HG03097 (cell line): ENCODE measurements around the gene ANKMY1.

ENCODE experiments used
- ATAC-seq: cut with Tn5 transposase; IDR thresholded peaks from one replicate; pipeline ENCODE4 v1.9.1; 2021; ENCODE audit not compliant: unreplicated experiment, low FRiP score

Gene ANKMY1

DNA sequence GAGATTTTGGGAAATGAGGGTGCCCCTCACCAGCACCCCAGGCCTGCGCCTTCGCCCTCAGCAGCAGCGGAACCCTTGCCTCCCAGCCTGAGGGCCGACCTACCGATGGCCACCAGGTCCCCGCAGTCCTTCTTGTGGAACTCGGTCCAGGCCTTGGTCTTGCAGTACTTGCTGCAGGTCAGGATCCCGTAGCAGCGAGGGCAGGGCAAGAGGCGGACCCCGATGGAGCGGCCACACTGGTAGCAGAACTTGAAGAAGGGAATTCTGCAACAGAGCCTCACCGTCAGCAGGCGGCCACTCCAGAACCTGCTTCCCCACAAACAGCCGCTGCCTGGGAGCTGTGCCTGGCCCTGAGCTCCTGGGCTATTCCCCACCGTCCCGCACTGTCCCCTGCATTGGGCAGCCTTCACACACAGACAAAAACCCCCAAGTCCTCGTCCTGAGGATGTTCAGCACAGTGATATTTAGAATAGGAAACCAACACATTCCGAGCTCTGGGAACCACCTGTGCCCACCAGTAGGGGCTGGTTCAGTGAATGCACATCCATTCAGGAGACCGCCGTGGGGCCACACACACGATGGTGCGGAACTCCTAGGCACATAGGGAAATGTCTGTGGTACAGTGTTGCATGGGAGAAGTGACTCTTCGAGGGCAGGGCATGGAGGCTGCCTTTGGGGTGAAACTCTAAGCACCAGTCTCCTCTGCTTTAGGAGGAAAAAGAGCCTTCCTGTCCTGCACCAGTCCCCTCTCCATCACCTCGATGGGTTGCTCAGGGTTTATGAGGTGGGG lies 76.8 kb downstream of the ANKMY1 start:
- ATAC-seq: no peak

DNA sequence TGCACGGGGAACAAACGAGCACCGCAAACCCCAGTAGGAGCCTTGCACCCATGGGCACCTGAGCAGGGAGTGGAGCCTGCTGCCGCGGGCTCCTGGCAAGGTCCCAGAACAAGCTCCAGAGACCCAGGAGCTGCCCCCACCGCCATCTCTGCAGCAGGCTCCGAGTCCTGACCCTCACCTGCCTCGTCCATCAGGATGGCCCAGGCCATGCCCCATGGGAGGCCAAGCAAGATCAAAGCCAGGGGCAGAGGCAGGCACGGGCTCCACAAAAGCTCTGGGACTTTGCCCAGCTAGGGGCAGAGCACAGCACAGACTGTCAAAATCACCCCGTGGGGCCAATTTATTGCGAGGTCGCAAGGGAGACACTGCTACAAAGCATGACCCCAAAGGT lies 78.7 kb downstream of the ANKMY1 start:
- no peak for ATAC-seq

DNA sequence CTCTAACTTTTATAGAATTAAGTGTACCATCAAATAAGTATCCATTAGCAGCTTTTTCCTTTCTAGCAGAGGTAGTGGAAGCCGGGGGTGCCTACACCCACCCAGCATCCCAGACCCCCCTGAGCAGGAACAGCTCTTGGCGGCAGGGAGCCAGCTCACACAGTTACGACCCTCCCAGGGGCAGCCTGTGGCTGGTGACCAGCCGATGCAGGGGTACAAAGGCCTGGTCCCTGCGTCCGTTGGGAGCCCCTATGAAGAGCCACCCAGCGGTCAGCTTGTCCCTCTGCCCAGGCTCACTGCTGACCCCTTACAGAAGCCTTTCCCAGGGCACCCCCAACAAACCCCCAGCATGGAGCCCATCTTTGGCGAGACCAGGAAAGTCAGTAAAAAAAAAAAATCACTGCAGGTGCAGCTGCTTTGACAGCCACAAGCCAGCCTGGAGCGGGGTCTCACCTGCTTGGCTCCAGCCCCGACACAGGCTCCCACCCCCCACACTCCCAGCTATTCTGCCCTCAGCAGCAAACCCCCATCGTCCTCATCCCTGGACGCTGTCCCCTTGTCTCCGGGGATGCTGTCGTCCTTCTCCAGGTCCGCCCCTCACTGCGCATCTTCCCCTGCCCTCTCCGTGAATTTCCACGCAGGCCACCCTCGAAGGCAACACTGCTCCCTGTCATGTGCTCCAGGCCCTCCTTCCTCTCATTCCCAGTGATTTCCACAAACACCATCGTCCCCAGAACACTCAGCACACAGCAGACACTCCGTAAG lies 79.3 kb downstream of the ANKMY1 start:
- no peak for ATAC-seq

DNA sequence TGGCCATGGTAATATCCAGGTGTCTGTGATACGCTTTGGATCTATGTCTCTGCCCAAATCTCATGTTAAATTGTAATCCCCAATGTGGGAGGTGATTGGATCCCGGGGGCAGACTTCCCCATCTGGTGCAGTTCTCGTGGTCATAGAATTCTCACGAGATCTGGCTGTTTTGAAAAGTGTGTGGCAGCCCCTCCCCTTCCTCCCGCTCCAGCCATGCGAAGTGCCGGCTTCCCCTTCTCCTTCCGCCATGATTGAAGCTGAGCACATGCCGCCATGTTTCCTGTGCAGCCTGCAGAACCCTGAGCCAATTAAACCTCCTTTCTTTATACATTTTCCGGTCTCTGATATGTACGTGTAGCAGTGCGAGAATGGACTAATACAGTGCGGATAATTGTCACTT lies 79.9 kb downstream of the ANKMY1 start:
- no peak for ATAC-seq

DNA sequence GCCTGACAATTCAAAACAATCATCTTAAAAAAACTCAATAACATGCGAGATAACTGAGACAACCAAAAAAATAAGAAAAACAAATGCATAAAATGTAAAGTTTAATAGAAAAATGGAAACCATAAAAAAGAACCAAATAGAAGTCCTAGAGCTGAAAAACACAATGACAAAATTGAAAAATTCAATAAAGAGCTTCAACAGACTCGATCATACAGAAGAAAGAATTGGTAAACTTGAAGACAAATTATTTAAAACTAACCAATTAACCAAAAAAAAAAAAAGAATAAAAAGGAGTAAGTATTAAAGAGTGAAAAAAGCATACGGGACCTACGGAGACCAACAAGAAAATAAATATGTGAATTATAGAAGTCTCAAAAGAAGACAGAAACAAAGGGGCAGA lies 84.6 kb downstream of the ANKMY1 start:
- no peak for ATAC-seq

DNA sequence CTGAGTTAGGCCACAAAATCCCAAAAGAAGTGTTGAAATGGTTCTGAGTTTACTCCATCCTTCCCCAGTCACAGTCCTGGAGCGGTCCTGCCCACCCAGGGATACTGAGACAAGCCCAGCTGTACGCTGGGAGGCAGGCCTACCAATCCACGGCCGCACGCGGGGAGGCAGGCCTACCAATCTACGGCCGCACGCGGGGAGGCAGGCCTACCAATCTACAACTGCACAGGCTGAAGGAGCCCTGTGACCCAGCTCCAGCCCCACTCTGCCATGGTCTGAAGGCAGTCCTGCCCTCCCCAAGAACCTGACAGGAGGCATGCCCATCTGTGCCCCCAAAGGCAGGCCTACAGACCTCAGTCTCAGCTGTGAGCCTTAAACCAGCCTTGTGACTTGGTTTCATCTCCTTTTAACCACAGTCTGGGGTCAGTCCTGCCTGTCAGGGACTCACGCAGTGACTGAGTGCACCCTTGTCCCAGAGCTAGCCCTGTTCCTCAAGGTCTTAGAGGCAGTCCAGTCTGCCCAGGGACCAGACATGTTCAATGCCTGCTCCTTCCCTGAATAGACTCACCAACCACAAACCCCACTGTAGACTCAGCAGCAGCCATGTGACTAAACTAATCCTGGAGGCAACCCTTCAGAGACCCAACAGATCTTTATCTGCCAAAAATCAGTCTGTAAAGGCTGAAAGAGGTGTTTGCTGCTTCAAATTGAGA lies 85.6 kb downstream of the ANKMY1 start:
- no peak for ATAC-seq

DNA sequence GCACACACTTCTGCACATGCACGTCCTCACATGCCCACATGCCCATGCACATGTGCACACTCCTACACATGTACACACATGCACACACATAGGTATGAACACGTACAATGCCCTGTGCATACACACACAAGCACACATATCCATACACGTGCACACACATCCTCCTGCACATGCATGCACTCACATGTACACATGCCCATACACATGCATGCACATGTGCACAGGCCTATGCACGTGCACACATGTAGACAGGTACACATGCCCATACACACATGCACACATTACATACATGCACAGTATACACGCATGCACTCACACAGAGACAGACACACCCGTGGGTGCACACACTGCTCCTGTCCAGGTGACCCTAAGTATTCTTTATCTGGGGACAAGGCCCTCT lies 88.0 kb downstream of the ANKMY1 start:
- no peak for ATAC-seq

DNA sequence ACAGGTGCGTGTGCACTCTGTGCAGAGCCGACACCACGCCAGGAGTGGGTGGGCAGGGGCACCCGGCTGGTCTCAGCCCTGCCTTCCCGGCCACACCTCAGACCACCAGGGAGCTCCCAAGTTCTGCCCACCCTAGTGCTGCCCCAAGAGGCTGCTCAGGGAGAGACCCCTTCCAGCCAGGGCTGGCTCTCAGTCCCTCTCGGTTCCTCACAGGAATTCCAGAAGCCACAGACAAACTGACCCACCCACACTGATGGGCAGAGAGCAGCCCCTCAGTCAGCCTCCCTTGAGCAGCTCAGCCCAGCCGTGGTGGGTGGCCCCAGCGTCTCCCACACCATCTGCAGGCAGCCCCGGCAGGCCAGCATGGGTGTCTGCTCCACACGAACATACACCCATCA lies 88.5 kb downstream of the ANKMY1 start:
- no peak for ATAC-seq

DNA sequence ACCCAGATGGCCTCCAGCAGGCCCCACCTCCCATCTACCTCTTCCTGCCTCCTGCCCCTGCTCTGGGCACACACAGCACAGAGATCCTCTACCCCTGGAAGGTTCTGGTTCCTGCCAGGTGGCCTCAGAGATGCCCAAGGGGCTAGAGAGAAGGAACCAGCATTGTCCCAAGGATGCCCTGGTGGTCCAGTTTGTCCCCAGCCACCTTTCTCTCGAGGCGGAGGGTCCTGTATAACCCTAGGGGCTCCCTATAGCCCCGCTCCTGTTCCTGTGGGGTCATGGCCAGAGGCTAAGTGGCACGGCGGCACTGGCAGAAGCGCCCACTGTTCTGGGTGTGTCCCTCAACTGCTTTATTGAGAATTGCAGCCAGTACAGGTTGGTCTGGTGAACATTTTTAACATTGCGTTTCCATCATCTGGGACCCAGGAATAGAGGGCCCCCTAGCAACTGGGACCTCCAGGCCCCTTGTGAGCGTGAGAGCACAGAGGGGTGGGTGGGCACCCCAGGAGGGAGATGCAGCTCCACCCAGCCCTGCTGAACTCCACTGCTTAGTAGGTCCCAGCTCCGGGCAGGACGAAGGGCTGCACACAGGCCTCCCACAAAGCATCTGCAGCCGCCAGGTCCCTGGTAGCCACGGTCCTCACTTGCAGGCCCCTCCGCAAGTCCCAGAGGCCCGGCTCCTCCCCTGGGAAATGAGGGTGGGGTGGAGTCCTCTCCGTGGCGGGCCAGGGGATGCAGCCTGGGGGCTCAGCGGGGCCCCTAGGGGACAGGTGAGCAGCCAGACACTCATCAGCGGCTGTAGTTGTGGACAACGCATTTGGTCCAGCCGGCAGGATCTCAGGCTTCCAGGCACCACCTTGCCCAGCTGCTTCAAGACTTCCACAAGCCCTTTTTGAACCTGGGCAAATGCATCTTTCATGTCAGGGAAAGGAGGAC lies 89.2 kb downstream of the ANKMY1 start:
- no peak for ATAC-seq

DNA sequence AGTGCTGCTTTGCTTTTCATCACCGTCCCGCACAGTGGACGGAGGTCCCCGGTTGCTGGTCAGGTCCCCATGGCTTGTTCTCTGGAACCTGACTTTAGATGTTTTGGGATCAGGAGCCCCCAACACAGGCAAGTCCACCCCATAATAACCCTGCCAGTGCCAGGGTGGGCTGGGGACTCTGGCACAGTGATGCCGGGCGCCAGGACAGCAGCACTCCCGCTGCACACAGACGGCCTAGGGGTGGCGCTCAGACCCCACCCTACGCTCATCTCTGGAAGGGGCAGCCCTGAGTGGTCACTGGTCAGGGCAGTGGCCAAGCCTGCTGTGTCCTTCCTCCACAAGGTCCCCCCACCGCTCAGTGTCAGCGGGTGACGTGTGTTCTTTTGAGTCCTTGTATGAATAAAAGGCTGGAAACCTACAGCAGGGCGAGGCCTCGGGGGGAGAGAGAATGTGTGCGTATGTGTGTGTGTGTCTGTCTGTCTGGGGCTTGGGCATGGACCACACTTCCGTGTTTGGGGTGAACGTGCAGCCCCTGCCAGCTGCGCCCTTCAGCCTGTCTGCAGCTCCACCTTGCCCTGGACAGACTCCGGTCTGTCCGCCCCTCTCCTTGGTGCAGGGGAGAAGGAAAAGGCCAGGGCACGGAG lies 90.0 kb downstream of the ANKMY1 start:
- no peak for ATAC-seq

DNA sequence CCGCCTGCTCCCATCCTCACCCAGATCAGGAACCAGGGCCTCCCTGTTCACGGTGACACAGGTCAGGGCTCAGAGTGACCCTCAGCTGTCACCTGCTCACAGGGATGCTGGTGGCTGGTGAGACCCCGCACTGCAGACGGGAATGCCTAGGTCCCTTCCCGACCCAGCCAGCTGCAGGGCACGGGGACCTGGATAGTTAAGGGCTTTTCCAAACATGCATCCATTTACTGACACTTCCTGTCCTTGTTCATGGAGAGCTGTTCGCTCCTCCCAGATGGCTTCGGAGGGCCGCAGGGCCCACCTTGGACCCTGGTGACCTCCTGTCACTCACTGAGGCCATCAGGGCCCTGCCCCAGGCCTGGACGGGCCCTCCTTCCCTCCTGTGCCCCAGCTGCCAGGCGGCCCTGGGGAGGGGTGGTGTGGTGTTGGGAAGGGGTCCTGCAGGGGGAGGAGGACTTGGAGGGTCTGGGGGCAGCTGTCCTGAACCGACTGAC lies 90.6 kb downstream of the ANKMY1 start:
- ATAC-seq: no peak

DNA sequence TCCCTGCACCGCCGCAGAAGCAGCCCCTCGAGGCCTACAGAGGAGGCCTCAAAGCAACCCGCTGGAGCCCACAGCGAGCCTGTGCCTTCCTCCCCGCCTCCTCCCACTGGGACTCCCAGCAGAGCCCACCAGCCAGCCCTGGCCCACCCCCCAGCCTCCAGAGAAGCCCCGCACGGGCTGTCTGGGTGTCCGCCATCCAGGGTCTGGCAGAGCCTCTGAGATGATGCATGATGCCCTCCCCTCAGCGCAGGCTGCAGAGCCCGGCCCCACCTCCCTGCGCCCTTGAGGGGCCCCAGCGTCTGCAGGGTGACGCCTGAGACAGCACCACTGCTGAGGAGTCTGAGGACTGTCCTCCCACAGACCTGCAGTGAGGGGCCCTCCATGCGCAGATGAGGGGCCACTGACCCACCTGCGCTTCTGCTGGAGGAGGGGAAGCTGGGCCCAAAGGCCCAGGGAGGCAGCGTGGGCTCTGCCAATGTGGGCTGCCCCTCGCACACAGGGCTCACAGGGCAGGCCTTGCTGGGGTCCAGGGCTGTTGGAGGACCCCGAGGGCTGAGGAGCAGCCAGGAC lies 91.1 kb downstream of the ANKMY1 start:
- ATAC-seq: no peak

DNA sequence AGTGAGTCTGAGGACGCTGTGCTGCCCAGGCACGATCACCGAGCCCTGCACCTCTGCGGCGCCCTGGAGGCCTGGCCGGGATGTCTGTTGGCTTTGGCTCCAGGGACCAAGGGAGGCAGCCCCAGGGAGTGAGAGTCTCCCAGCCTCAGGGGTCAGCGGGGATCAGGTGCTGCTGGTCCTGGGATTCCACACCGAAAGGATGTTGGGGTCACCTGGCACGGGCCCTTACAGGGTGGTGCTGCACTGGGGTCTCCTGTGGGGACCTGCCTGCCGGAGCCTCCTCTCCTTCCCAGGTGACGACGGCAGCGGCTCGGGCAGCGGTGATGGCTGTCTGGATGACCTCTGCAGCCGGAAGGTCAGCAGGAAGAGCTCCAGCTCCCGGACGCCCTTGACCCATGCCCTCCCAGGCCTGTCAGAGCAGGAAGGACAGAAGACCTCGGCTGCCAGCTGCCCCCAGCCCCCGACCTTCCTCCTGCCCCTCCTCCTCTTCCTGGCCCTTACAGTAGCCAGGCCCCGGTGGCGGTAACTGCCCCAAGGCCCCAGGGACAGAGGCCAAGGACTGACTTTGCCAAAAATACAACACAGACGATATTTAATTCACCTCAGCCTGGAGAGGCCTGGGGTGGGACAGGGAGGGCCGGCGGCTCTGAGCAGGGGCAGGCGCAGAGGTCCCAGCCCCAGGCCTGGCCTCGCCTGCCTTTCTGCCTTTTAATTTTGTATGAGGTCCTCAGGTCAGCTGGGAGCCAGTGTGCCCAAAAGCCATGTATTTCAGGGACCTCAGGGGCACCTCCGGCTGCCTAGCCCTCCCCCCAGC lies 91.8 kb downstream of the ANKMY1 start:
- no peak for ATAC-seq

DNA sequence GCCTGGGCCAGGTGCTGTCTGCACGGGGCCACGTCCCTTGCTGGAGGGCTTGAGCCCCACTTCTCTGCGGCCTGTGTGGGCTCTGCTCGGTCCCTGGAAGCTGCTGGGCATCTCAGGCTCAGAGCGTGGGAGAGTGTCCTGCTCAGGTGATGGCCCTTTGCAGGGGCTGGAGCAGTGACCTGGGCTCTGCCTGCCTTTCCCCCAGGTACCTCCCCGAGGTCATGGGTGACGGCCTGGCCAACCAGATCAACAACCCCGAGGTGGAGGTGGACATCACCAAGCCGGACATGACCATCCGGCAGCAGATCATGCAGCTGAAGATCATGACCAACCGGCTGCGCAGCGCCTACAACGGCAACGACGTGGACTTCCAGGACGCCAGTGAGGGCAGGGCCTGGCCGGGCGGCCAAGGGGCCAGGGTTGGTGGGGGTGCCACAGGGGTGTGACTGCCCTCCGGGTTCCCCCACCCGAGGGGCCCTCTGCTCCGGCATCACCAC lies 92.5 kb downstream of the ANKMY1 start:
- ATAC-seq: no peak

DNA sequence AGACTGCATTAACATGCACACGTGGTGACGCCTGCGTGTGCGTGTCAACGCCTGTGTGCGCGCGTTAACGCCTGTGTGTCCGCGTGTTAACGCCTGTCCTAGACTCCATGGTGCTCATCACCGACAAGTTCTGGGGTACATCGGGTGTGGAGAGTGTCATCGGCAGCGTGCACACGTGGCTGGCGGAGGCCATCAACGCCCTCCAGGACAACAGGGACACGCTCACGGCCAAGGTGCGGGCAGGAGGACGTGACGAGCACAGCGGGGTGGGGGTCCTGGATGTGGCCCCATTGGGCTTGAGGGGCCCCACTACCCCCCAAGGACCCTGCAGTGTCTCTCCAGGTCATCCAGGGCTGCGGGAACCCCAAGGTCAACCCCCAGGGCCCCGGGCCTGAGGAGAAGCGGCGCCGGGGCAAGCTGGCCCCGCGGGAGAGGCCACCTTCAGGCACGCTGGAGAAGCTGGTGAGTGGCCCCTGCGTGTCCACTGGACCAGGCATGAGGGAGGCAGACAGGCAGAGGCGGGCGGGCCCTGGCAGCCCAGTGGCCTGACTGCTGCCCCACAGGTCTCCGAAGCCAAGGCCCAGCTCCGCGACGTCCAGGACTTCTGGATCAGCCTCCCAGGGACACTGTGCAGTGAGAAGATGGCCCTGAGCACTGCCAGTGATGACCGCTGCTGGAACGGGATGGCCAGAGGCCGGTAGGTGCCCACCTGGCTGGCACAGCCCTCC lies 93.1 kb downstream of the ANKMY1 start:
- no peak for ATAC-seq

DNA sequence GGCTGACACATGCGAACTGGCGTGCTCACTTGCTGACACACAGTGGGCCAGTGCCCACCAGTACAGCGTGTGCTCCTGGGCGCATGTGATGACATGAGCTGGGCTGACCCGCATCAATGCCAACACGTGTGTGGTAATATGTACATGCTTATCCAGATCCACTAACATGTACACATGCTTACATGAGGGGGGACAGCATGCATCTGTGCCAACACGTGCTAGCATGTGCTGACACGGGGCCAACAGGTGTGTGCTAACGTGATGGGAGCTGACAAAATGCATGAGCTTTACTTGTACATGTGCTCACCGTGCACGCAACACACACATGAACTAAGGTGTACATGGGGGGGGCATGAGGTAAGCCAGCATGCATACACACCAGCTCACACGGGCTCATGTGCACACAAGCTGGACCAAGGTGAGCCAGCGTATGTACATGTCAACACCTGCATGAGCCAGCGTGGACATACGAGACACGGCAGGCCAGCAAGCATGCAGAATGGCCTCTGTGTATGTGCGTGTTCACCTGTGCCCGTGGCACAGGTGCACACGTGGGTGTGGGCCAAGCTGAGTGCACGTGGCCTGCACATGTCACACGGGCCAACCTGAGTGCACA lies 93.8 kb downstream of the ANKMY1 start:
- no peak for ATAC-seq

DNA sequence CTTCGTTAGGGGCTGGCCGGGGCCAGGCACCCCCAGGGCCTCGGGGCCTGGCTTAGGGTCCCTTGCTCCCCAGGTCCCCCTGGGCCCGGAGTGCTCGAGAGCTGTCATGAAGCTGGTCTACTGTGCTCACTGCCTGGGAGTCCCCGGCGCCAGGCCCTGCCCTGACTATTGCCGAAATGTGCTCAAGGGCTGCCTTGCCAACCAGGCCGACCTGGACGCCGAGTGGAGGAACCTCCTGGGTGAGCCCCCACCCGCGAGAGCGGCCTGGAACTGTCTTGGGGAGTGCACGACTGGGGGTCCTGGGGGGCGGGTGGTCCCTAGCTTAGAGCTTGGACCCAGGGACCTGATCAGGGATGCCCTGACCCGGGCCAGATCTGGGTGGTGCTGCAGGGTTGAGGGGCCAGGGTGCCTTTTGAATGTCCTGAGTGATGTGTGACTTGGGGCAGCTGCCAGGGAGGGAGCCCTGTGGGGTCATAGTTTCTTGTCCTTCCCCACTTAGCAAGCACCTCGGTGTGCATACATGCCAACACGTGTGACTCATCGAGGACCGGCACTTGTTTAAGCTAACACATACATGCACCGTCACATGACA lies 94.4 kb downstream of the ANKMY1 start:
- ATAC-seq: no peak
